Kidney (tissue), 14 donors: ENCODE results near the gene CXADR. TPM values are rescaled to one million over a fixed set of nuclear protein-coding genes. Genes with fewer than 3 reads are reported as not detected.
"Not testable (repeated sequence)": the region's sequence is repeated elsewhere in the genome, so short reads cannot be mapped to it uniquely, and the experiment has no call there.

Experiments used
- DNase-seq, 5 donors: peaks; one replicate each; pipeline ENCODE4 v3.0.0-alpha.2; 2013 to 2020
- FAIRE-seq: peaks from 2 replicates; lab custom pipeline; 2012; peaks lifted over from hg19 to GRCh38; lab: Jason Lieb, UNC
- H3K27ac ChIP-seq, 2 donors: one replicate each; pipeline ENCODE4 v1.7.0; 2013; ENCODE audit warnings: low read depth in 2 of 2, low read length in 2 of 2, inconsistent platforms in 1 of 2
- H3K27me3 ChIP-seq: one replicate; pipeline ENCODE4 v1.7.1; 2013; ENCODE audit warnings: low read length, inconsistent platforms; ENCODE audit not compliant: control insufficient read depth, insufficient read depth
- H3K36me3 ChIP-seq, 3 donors: one replicate each; pipeline versions ENCODE4 v1.7.0 to v1.7.1; 2013; ENCODE audit warnings: low read length in 3 of 3, control low read depth in 1 of 3, inconsistent platforms in 1 of 3; ENCODE audit not compliant: insufficient read depth in 3 of 3, control insufficient read depth in 2 of 3
- H3K4me1 ChIP-seq, 3 donors: one replicate each; pipeline versions ENCODE4 v1.7.0 to v1.7.1; 2013; ENCODE audit warnings: low read length in 3 of 3, inconsistent platforms in 1 of 3, low read depth in 1 of 3; ENCODE audit not compliant: control insufficient read depth in 2 of 3, insufficient read depth in 2 of 3
- H3K4me3 ChIP-seq, 3 donors: one replicate each; pipeline versions ENCODE4 v1.7.0 to v1.8.1; 2013; ENCODE audit warnings: low read length in 3 of 3, control low read depth in 1 of 3, inconsistent platforms in 1 of 3
- H3K9ac ChIP-seq, 3 donors: one replicate each; pipeline versions ENCODE4 v1.7.0 to v1.7.1; 2013; ENCODE audit warnings: low read length in 3 of 3, control low read depth in 1 of 3, inconsistent platforms in 1 of 3
- H3K9me3 ChIP-seq, 3 donors: one replicate each; pipeline versions ENCODE4 v1.7.0 to v1.7.1; 2013; ENCODE audit warnings: low read length in 3 of 3, control low read depth in 1 of 3, inconsistent platforms in 1 of 3; ENCODE audit not compliant: control insufficient read depth in 2 of 3, insufficient read depth in 1 of 3
- CTCF ChIP-seq: IDR thresholded peaks from 3 replicates; pipeline ENCODE4 v1.5.1; 2012; ENCODE audit warnings: mild to moderate bottlenecking, moderate library complexity, borderline replicate concordance; ENCODE audit not compliant: insufficient read depth; ENCODE audit errors: extremely low read depth
- intact Hi-C: fragments of 100-400 bp; cut with DNase I; formaldehyde crosslinking; loops from one replicate; pipeline ENCODE4 v1.11.1; 2022
- polyA plus RNA-seq: library from polyadenylated mRNA; stranded (reverse); fragments of 350-450 nt; fragmentation: Illumina TruSeq; extraction: RNeasy Lipid Tissue Mini Kit (QIAGEN cat#74804); gene quantifications from one replicate; pipeline ENCODE4 v1.2.3, GENCODE V29; 2014; ENCODE audit warnings: low read depth, low replicate concordance; ENCODE audit not compliant: insufficient read depth
- total RNA-seq: library from RNA; stranded (reverse); fragmentation: NEBNext Ultra II Directional; extraction: Animal tissue kit (Norgen Biotek cat#: 25700); gene quantifications from one replicate; pipeline ENCODE4 v1.2.1, GENCODE V29; 2021
- donor health status: control.
- donor health status: control.
- donor health status: control.
- donor health status: control.
- donor health status: control.
- donor health status: DM: yes; HTN: yes; CAD: no.
- donor health status: Normal renal cell carcinoma (clear cell type).

The CXADR gene
- total and polyA plus RNA-seq, 2 donors from 2014 or later: 5.2 to 34.4 TPM

DNA sequence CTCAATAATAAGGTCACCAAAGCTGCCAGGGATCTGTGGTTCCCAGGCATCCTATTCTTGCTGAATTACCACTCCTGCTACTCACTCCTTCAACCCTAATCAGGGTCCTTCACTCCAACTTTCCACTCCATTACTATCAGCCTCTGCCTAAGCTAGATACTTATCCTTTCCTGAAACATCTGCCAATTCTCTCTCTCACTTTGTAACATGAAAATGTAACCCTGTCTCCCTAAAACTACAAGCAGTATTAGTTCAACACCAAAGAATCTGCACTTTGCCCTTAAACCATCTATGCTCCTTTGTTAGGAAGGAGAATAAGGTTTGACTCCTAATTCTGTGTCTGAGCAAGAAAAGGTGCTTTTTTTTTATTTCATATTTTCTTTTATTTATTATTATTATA is 15.5 kb upstream of the CXADR start:
- intact Hi-C loops: no loop called here
- no peak for TF ChIP-seq CTCF
- no peaks in the 10 kb centered on the region for H3K36me3 ChIP-seq
- H3K4me3 ChIP-seq: no peak overlapping the region
- no peak overlapping the region for H3K9ac ChIP-seq
- no peaks in the 10 kb centered on the region for H3K27me3 ChIP-seq
- no peak for FAIRE-seq
- no peak for DNase-seq
- H3K4me1 ChIP-seq: no peaks in the 10 kb centered on the region
- no peak overlapping the region for H3K27ac ChIP-seq
- H3K9me3 ChIP-seq: no peaks in the 10 kb centered on the region

- Histone ChIP-seq H3K9ac (no peak overlapping the region), H3K9me3 (no peaks in the 10 kb centered on the region), H3K4me1 (no peaks in the 10 kb centered on the region), H3K36me3 (no peaks in the 10 kb centered on the region), H3K27me3 (no peaks in the 10 kb centered on the region), H3K4me3 (no peak overlapping the region), H3K27ac (no peak overlapping the region)
- TF ChIP-seq CTCF: no peak
- DNase-seq: no peak
- intact Hi-C loops: no loop called here
- FAIRE-seq: no peak
Measured at GRCh38 chr21:17498586-17498985, 14.3 kb upstream of the CXADR start.

- H3K4me1 ChIP-seq: no peaks in the 10 kb centered on the region
- intact Hi-C loops: no loop called here
- TF ChIP-seq CTCF: no peak
- no peak overlapping the region for H3K9ac ChIP-seq
- DNase-seq: peak in 1 of 5 donors; percentile 23
- no peak overlapping the region for H3K27ac ChIP-seq
- H3K9me3 ChIP-seq: no peaks in the 10 kb centered on the region
- no peak overlapping the region for H3K4me3 ChIP-seq
- no peaks in the 10 kb centered on the region for H3K36me3 ChIP-seq
- no peak for FAIRE-seq
- no peaks in the 10 kb centered on the region for H3K27me3 ChIP-seq
Measured at GRCh38 chr21:17501107-17502006, 11.5 kb upstream of the CXADR start.

DNA sequence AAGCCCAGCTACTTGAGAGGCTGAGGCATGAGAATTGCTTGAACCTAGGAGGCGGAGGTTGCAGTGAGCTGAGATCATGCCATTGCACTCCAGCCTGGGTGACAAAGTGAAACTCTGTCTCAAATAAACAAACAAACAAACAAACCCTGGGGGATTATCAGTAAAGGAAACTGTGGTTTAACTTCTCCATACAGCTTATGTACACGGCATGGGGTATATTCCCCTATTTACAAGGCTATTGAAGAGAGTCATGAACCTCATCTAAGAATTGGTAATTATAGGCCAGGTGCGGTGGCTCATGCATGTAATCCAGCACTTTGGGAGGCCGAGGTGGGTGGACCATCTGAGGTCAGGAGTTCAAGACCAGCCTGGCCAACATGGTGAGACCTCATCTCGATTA is 9.9 kb upstream of the CXADR start:
- H3K9ac ChIP-seq, intact Hi-C loops, H3K4me3 ChIP-seq, H3K36me3 ChIP-seq, H3K27ac ChIP-seq, FAIRE-seq, H3K4me1 ChIP-seq, H3K27me3 ChIP-seq, H3K9me3 ChIP-seq, DNase-seq: not testable (repeated sequence)
